ENCODE results near the gene HGFAC.

HGFAC gene

DNA sequence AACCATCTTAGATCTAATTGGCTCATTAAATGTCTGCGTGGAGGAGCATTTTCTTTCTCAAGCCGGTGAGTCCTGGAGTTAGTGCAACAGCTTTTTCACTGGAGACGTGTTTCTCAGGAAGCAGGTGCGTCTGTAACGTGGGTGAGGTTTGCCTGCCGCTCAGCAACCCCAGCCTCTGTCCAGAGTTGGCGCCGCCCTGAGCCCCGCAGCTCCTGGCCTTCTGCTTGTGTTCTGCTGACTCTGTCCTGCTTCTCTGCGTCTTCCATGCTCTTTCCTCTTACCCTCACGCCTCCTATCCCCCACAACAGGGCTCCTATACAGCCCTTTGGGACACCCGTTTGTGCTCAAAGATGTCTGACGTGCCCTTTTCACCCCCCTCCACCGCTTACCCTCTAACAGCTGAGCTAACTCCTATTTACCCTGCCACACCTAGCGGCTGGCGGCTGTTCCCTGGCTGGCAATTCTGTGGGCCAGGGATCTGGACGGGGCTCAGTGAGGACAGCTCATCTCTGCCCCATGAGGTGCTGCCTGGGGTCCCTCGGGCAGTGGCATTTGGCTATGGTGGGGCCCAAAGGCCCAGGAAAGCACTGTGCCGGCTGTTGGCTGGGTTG, 40.1 kb downstream of the HGFAC start:
- Histone ChIP-seq H3K4me2 (peak overlapping the region in 9 of 11 experiments; percentile 7 to 74 (median 50); a peak in 16 of 22 replicates), H3K4me3 (no peak overlapping the region), H3K27me3 (peaks cover 45 to 82% (median 56%) of the 10 kb centered on the region in 11 experiments), H3K36me3 (no peaks in the 10 kb centered on the region), H3K27ac (no peak overlapping the region), H4K20me1 (peaks cover 0 to 88% (median 27%) of the 10 kb centered on the region in 11 experiments; a peak in 16 of 22 replicates), H3K9me3 (replicated peaks in 1 of 11) (no peaks in the 10 kb centered on the region), H3K9ac (no peak overlapping the region), H3K4me1 (peaks cover 30 to 90% (median 71%) of the 10 kb centered on the region in 10 experiments)
- TF ChIP-seq Cebpa-rat (IDR thresholded peaks at IDR 0.05): no peak

DNA sequence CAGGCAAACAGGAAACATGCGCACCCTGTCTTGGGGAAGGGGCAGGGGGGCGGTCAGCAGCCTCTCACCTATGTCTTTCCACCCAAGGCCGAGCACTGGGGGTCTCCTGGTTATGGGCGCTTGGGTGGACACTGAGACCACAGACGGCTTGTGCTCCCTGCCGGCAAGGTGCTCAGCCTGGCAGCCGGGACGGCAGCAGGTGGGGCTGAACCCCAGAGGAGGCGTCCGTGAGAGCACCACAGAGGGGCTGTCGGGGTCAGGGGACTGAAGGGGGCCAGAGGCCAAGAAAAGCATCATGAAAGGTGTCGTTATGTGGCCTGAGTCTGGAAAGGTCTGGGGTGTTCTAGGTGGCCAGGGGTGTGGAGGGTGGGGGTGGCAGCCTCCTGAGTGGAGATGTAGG, 40.9 kb downstream of the HGFAC start:
- Histone ChIP-seq H3K4me1 (peaks cover 25 to 87% (median 70%) of the 10 kb centered on the region in 10 experiments), H3K9me3 (replicated peaks in 1 of 11) (no peaks in the 10 kb centered on the region), H3K27ac (no peak overlapping the region), H3K36me3 (no peaks in the 10 kb centered on the region), H3K9ac (no peak overlapping the region), H4K20me1 (peaks cover 0 to 88% (median 35%) of the 10 kb centered on the region in 11 experiments; a peak in 16 of 22 replicates), H3K4me2 (peak overlapping the region in 6 of 11 experiments; percentile 32 to 74 (median 68); a peak in 10 of 22 replicates), H3K4me3 (no peak overlapping the region), H3K27me3 (peaks cover 41 to 79% (median 56%) of the 10 kb centered on the region in 11 experiments)
- no peak for TF ChIP-seq Cebpa-rat (IDR thresholded peaks at IDR 0.05)

DNA sequence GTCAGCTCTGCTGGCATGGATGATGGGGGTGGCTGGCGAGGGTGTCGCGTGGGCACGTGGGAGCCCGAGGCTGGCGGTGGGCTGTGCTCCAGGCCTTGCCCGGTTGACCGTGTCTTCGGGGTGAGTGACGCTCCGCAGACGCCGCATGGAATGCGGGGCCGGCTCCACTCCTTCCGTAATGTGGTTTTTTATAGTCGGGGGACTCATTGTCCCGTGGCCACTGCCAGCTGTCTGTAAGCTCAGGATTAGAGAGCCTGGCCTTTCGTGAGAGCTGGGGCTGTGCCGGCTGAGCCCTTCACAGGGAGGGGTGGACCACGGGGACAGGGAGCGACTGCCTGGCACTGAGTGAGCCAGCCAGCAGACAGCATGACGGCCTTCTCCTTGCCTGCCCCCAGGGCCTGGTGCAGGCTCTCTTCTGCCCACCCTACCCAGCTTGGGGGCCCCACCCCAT, 41.7 kb downstream of the HGFAC start:
- H3K4me2 ChIP-seq: peak overlapping the region; percentile 88 to 99 (median 95); a peak in 20 of 22 replicates
- H3K9ac ChIP-seq: no peak overlapping the region
- H3K27ac ChIP-seq: no peak overlapping the region
- no peaks in the 10 kb centered on the region for H3K9me3 ChIP-seq (replicated peaks in 1 of 11)
- no peaks in the 10 kb centered on the region for H3K36me3 ChIP-seq
- TF ChIP-seq Cebpa-rat (IDR thresholded peaks at IDR 0.05): no peak
- H3K4me1 ChIP-seq: peaks cover 24 to 83% (median 62%) of the 10 kb centered on the region in 10 experiments
- H3K27me3 ChIP-seq: peaks cover 35 to 72% (median 55%) of the 10 kb centered on the region in 11 experiments
- H3K4me3 ChIP-seq: no peak overlapping the region
- peaks cover 0 to 88% (median 40%) of the 10 kb centered on the region in 11 experiments; a peak in 16 of 22 replicates for H4K20me1 ChIP-seq

DNA sequence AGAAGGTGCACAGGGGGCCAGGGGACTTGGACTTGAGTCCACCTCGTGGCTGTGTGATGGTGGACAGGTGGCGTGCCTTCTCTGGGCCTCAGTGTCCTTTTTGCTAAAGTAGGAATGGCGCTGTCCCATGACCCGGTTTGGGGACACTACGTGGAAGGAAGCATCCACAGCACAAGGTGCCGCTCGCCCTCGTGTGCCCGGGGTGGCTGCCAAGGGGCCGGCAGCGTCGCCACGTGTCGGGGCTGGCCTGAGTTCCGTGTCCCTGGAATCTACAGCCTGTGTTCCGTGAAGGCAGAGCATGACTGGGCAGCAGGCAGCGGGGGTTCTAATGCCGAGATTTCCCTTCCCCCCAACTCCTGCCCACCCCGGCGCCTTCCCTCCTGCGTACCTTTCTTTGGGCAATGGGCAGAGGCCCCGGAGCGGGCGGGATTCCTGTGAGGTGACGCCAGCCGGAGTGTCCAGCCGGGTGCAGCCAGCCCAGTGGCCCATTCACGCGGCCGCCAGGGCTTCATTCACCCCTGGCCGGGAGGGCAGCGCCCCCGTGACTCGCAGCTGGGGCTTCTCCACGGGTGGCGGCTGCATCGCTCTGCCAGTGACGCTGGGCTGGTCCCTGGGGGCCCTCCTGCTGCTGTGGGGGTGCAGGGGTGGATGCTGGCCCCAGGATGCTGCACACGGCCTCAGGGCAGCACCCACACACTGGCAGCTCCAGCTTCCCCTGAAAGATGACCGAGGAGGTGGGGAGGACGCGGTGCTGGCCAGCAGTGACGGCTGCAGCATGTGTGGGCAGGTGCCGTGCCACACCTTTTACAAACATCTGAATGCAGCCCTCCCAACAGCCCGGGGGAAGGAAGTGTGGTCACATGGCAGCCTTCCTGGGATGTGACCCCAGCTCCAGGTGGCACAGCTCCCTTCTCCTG, 42.5 kb downstream of the HGFAC start:
- Histone ChIP-seq H3K4me1 (peaks cover 28 to 91% (median 68%) of the 10 kb centered on the region in 10 experiments), H3K36me3 (no peaks in the 10 kb centered on the region), H3K27me3 (peaks cover 35 to 72% (median 55%) of the 10 kb centered on the region in 11 experiments), H3K4me3 (peak overlapping the region; percentile 23 to 63 (median 37); a peak in 18 of 20 replicates), H3K9me3 (replicated peaks in 1 of 11) (no peaks in the 10 kb centered on the region), H4K20me1 (peaks cover 0 to 88% (median 48%) of the 10 kb centered on the region in 11 experiments; a peak in 16 of 22 replicates), H3K4me2 (peak overlapping the region; percentile 88 to 99 (median 95)), H3K9ac (peak overlapping the region in 8 of 11 experiments; percentile 12 to 52 (median 30); a peak in 8 of 22 replicates), H3K27ac (no peak overlapping the region)
- TF ChIP-seq Cebpa-rat (IDR thresholded peaks at IDR 0.05): no peak

DNA sequence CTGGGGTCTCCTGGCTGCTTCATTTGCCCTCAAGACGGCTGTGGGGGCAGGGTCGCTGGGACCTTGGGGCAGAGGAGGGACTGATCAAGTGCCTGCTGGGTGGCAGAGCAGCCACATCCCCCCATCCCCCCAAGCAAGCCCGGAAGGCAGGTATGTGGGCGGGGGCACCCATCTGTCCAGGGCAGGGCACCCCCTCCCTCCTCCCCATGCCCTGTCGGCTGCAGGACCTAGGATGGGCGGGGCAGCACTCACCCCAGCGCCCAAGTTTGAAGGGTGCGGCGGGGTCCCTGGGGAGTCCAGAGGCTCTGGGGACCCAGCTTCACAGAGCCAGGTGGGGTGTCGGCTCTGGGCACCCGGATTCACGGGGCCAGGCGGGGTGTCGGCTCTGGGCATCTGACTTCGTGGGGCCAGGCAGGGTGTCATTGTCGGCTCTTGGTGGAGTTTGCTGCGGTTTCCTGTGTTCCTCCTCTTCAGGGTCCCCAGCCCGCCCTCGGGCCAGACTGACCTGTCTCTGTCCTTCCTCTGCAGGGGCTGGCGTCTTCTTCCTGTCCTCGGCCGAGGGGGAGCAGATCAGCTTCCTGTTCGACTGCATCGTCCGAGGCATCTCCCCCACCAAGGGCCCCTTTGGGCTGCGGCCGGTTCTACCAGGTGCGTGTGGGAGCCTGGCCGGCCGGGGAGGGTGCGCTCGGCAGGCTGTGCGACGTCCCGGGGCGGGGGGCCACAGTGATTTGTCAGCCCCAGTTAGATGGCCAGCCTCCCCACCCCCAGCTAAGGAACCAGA, 43.4 kb downstream of the HGFAC start:
- Histone ChIP-seq H3K36me3 (no peaks in the 10 kb centered on the region), H3K27me3 (peaks cover 35 to 77% (median 55%) of the 10 kb centered on the region in 11 experiments), H3K9ac (peak overlapping the region in 8 of 11 experiments; percentile 13 to 52 (median 26); a peak in 7 of 22 replicates), H4K20me1 (peaks cover 0 to 88% (median 48%) of the 10 kb centered on the region in 11 experiments; a peak in 16 of 22 replicates), H3K27ac (no peak overlapping the region), H3K4me1 (peaks cover 32 to 88% (median 74%) of the 10 kb centered on the region in 10 experiments), H3K4me3 (peak overlapping the region; percentile 7 to 63 (median 37); a peak in 17 of 20 replicates), H3K9me3 (replicated peaks in 1 of 11) (no peaks in the 10 kb centered on the region), H3K4me2 (peak overlapping the region; percentile 88 to 99 (median 95))
- no peak for TF ChIP-seq Cebpa-rat (IDR thresholded peaks at IDR 0.05)

DNA sequence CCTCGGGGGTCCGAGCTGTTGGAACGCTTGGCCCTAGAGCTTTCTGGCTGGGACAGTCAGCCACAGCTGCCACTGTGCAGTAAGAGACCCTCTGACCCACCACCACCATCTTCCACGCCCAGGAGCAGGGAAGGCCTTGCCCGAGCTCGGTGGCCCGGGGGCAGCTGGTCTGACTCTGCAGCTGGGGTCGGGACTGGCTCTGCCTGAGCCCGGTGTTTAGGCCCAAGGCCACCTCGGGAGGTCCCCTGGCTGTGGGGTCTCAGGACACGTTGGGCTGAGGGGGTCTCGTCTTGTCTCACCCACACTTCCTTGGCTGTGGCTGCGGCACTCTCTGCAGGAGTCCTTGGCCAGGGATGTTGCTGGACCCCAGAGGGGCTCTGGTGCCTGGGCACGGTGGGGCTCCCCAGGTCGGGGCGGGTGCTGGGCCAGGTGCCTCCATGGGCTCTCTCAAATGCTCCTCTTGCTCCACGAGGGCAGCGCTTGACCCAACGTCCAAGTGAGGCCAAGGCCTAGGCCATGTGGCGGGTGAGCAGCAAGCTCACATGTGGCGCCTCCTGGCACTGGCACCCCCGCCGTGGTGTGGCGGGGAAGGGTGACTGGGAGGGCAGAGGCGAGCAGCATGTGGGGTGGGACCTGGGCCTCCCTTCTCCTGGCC, 44.2 kb downstream of the HGFAC start:
- peaks cover 32 to 80% (median 69%) of the 10 kb centered on the region in 10 experiments for H3K4me1 ChIP-seq
- TF ChIP-seq Cebpa-rat (IDR thresholded peaks at IDR 0.05): no peak
- no peaks in the 10 kb centered on the region for H3K36me3 ChIP-seq
- peak overlapping the region in 3 of 10 experiments; percentile 25 to 63 (median 52); a peak in 6 of 20 replicates for H3K4me3 ChIP-seq
- peaks cover 35 to 77% (median 55%) of the 10 kb centered on the region in 11 experiments for H3K27me3 ChIP-seq
- peaks cover 0 to 84% (median 48%) of the 10 kb centered on the region in 11 experiments; a peak in 16 of 22 replicates for H4K20me1 ChIP-seq
- H3K4me2 ChIP-seq: peak overlapping the region; percentile 88 to 99 (median 95); a peak in 21 of 22 replicates
- H3K9ac ChIP-seq: 0 out of 22 replicates have a peak overlapping the region, but pooled peaks of 2 of the 11 experiments have one; percentile 19 to 41
- no peaks in the 10 kb centered on the region for H3K9me3 ChIP-seq (replicated peaks in 1 of 11)
- no peak overlapping the region for H3K27ac ChIP-seq

DNA sequence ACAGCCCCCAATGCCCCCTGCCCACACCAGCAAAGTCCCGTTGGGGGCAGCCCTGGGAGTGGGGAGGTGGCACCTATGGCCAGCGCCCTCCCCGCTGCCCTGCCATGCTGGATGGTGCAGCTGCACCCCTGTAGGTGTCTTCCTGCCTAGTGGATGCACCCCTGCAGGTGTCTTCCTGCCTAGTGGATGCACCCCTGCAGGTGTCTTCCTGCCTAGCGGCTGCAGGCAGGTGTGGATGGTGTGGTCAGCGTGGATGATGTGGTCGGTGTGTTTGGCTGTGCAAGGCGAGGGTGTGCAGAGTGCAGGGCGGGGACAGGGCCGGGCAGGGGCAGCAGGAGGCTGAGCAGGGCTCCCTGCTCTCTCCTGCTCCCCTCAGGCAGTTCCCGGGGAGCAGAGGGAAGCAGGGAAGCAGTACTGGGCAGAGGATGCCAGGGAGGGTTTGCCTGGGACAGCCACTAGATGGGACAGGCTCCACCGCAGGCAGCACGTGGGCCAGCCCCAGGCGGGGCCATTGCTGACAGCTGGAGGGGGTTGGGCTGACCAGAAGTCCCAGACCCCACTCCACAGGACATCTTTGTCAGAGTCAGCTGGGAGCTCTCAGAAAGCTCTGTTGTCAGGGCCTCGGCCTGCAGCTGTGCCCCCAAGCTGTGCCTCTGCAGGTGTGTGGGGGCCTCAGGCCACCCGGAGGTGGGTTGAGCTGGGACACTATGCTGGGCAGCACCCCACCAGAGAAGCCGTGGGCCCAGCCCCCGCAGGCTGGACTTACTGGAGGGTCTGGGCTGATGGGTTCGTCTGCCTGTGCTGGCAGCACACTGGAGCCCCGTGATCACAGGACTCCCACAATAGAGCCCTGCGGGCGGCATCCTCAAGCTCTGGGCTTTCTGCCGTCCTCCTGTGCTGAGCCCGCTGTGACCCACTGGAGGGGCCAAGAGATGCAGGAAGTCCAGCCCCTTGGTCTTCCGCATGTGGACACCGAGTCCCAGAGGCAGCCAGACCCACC, 45.1 kb downstream of the HGFAC start:
- Histone ChIP-seq H3K4me2 (peak overlapping the region in 9 of 11 experiments; percentile 94 to 99 (median 98); a peak in 18 of 22 replicates), H4K20me1 (peaks cover 0 to 79% (median 48%) of the 10 kb centered on the region in 11 experiments; a peak in 16 of 22 replicates), H3K9me3 (replicated peaks in 1 of 11) (no peaks in the 10 kb centered on the region), H3K27me3 (peaks cover 35 to 77% (median 59%) of the 10 kb centered on the region in 11 experiments), H3K9ac (no peak overlapping the region), H3K36me3 (no peaks in the 10 kb centered on the region), H3K27ac (no peak overlapping the region), H3K4me3 (no peak overlapping the region), H3K4me1 (peaks cover 32 to 72% (median 61%) of the 10 kb centered on the region in 10 experiments)
- no peak for TF ChIP-seq Cebpa-rat (IDR thresholded peaks at IDR 0.05)

Data from BLaER1 treated with 17β-estradiol and CSF1 and Interleukin-3, amounts not matched to agents 10 nM and 100 nM (cell line).